Measurements from ENCODE around the gene HSF2BP. TPM values are rescaled to one million over a fixed set of nuclear protein-coding genes. Genes with fewer than 3 reads are reported as not detected.
A peak's percentile ranks its signal among the peaks of the same experiment; 100 is the strongest.
"Not testable (repeated sequence)": the region's sequence is repeated elsewhere in the genome, so short reads cannot be mapped to it uniquely, and the experiment has no call there.

HSF2BP gene
- 0.52 and 0.85 TPM in 2 replicates for total RNA-seq (2014; rRNA removed; shearing (Covaris generic))

GRCh38 chr21:43659136-43660000 is at the start of gene HSF2BP, which contains the start of gene RRP1B:
Gene HSF2BP, minus strand, starts transcription at chr21:43659488. Its CDS starts 1,392 bp downstream, at chr21:43658096.
Gene RRP1B, plus strand, starts transcription at chr21:43659560. Its CDS starts 105 bp downstream, at chr21:43659665.
- H3K27me3 ChIP-seq (ENCODE audit: control insufficient read depth, insufficient read depth, low read length) = no peaks in the 10 kb centered on the region
- peaks cover 7% of the 10 kb centered on the region for H3K36me3 ChIP-seq (replicated peaks; ENCODE audit: control insufficient read depth, insufficient read depth, low read length)
- DNase-seq = peak; percentile 97
- peak within 1 kb of the TSS; percentile 98 for H3K4me3 ChIP-seq (ENCODE audit: insufficient read depth, low read depth, low read length)

GRCh38 chr21:43708745-43709381 is 49.6 kb upstream of the HSF2BP start:
- Histone ChIP-seq H3K4me3 (ENCODE audit: insufficient read depth, low read depth, low read length) (no peak overlapping the region), H3K27me3 (ENCODE audit: control insufficient read depth, insufficient read depth, low read length) (no peaks in the 10 kb centered on the region), H3K36me3 (replicated peaks; ENCODE audit: control insufficient read depth, insufficient read depth, low read length) (no peaks in the 10 kb centered on the region)
- DNase-seq = no peak

- DNase-seq = no peak
- Histone ChIP-seq H3K36me3 (replicated peaks; ENCODE audit: control insufficient read depth, insufficient read depth, low read length) (no peaks in the 10 kb centered on the region), H3K27me3 (ENCODE audit: control insufficient read depth, insufficient read depth, low read length) (no peaks in the 10 kb centered on the region), H3K4me3 (ENCODE audit: insufficient read depth, low read depth, low read length) (no peak overlapping the region)
Observed at GRCh38 chr21:43707462-43707861, 48.2 kb upstream of the HSF2BP start.

GRCh38 chr21:43703035-43703880 is 44.0 kb upstream of the HSF2BP start:
- DNase-seq = peak; percentile 83
- Histone ChIP-seq H3K4me3 (ENCODE audit: insufficient read depth, low read depth, low read length) (no peak overlapping the region), H3K36me3 (replicated peaks; ENCODE audit: control insufficient read depth, insufficient read depth, low read length) (no peaks in the 10 kb centered on the region)

GRCh38 chr21:43702785-43703034 is 43.4 kb upstream of the HSF2BP start:
- DNase-seq = no peak
- no peaks in the 10 kb centered on the region for H3K27me3 ChIP-seq (ENCODE audit: control insufficient read depth, insufficient read depth, low read length)
- H3K36me3 ChIP-seq (replicated peaks; ENCODE audit: control insufficient read depth, insufficient read depth, low read length) = no peaks in the 10 kb centered on the region
- no peak overlapping the region for H3K4me3 ChIP-seq (ENCODE audit: insufficient read depth, low read depth, low read length)

More at GRCh38 chr21:43703035-43703880, 44.0 kb upstream of the HSF2BP start:
- no peaks in the 10 kb centered on the region for H3K27me3 ChIP-seq (ENCODE audit: control insufficient read depth, insufficient read depth, low read length)

GRCh38 chr21:43701936-43702784 is 42.9 kb upstream of the HSF2BP start:
- no peaks in the 10 kb centered on the region for H3K36me3 ChIP-seq (replicated peaks; ENCODE audit: control insufficient read depth, insufficient read depth, low read length)
- H3K4me3 ChIP-seq (ENCODE audit: insufficient read depth, low read depth, low read length) = no peak overlapping the region
- DNase-seq = peak; percentile 64
- no peaks in the 10 kb centered on the region for H3K27me3 ChIP-seq (ENCODE audit: control insufficient read depth, insufficient read depth, low read length)

GRCh38 chr21:43699933-43700599 is 40.8 kb upstream of the HSF2BP start:
- Histone ChIP-seq H3K36me3 (replicated peaks; ENCODE audit: control insufficient read depth, insufficient read depth, low read length) (peaks cover 1% of the 10 kb centered on the region; the same call in 1 of the 2 replicates), H3K4me3 (ENCODE audit: insufficient read depth, low read depth, low read length) (no peak overlapping the region), H3K27me3 (ENCODE audit: control insufficient read depth, insufficient read depth, low read length) (no peaks in the 10 kb centered on the region)
- DNase-seq = no peak

GRCh38 chr21:43699492-43699777 is 40.1 kb upstream of the HSF2BP start:
- not testable (repeated sequence) for DNase-seq; H3K4me3 ChIP-seq (ENCODE audit: insufficient read depth, low read depth, low read length); H3K27me3 ChIP-seq (ENCODE audit: control insufficient read depth, insufficient read depth, low read length); H3K36me3 ChIP-seq (replicated peaks; ENCODE audit: control insufficient read depth, insufficient read depth, low read length)

GRCh38 chr21:43697758-43698643 is 38.7 kb upstream of the HSF2BP start:
- H3K4me3 ChIP-seq (ENCODE audit: insufficient read depth, low read depth, low read length) = no peak overlapping the region
- H3K36me3 ChIP-seq (replicated peaks; ENCODE audit: control insufficient read depth, insufficient read depth, low read length) = peaks cover 11% of the 10 kb centered on the region
- no peaks in the 10 kb centered on the region for H3K27me3 ChIP-seq (ENCODE audit: control insufficient read depth, insufficient read depth, low read length)
- no peak for DNase-seq

GRCh38 chr21:43696214-43696613 is 36.9 kb upstream of the HSF2BP start:
- no peaks in the 10 kb centered on the region for H3K27me3 ChIP-seq (ENCODE audit: control insufficient read depth, insufficient read depth, low read length)
- no peak for DNase-seq
- no peak overlapping the region for H3K4me3 ChIP-seq (ENCODE audit: insufficient read depth, low read depth, low read length)
- H3K36me3 ChIP-seq (replicated peaks; ENCODE audit: control insufficient read depth, insufficient read depth, low read length) = peaks cover 20% of the 10 kb centered on the region

GRCh38 chr21:43694437-43695079 is 35.3 kb upstream of the HSF2BP start:
- Histone ChIP-seq H3K36me3 (replicated peaks; ENCODE audit: control insufficient read depth, insufficient read depth, low read length) (peaks cover 34% of the 10 kb centered on the region), H3K27me3 (ENCODE audit: control insufficient read depth, insufficient read depth, low read length) (no peaks in the 10 kb centered on the region), H3K4me3 (ENCODE audit: insufficient read depth, low read depth, low read length) (no peak overlapping the region)
- DNase-seq = no peak

- Histone ChIP-seq H3K36me3 (replicated peaks; ENCODE audit: control insufficient read depth, insufficient read depth, low read length) (peaks cover 40% of the 10 kb centered on the region), H3K4me3 (ENCODE audit: insufficient read depth, low read depth, low read length) (no peak overlapping the region), H3K27me3 (ENCODE audit: control insufficient read depth, insufficient read depth, low read length) (no peaks in the 10 kb centered on the region)
- DNase-seq = no peak
Observed at GRCh38 chr21:43693981-43694380, 34.7 kb upstream of the HSF2BP start.
